K562 (cell line): ENCODE results near the gene MMEL1. TPM values are rescaled to one million over a fixed set of nuclear protein-coding genes. Genes with fewer than 3 reads are reported as not detected.
A peak's percentile ranks its signal among the peaks of the same experiment; 100 is the strongest.

Source experiments
- CBX3 ChIP-seq, 2 experiments: IDR thresholded peaks; 1 replicate in 1 of 2; 2 replicates in 1 of 2; pipeline ENCODE4 v1.6.1; 2012; ENCODE audit warnings: inconsistent platforms in 2 of 2, low read length in 2 of 2, borderline replicate concordance in 1 of 2, control low read depth in 1 of 2
- CTBP1 ChIP-seq: fragments of 450-650 bp; IDR thresholded peaks from 2 replicates; pipeline ENCODE4 v1.6.1; 2016; ENCODE audit warnings: borderline replicate concordance
- ETV6 ChIP-seq, 3 experiments: fragments of 150-350 bp in 1 of 3; sonication (generic) in 1 of 3; formaldehyde crosslinking in 1 of 3; IDR thresholded peaks; 2 replicates each; pipeline versions ENCODE4 v1.6.1 to v1.8.0; 2014 to 2022; ENCODE audit warnings: borderline replicate concordance in 2 of 3, low read depth in 2 of 3, antibody characterized with exemption in 1 of 3, low read length in 1 of 3, mild to moderate bottlenecking in 1 of 3, missing genetic modification reagents in 1 of 3
- FOXJ3 ChIP-seq: sonication (generic); formaldehyde crosslinking; IDR thresholded peaks from 2 replicates; pipeline ENCODE4 v1.4.0; 2020; ENCODE audit warnings: mild to moderate bottlenecking, missing genetic modification reagents
- HMGXB4 ChIP-seq: sonication (generic); formaldehyde crosslinking; IDR thresholded peaks from 2 replicates; pipeline ENCODE4 v1.8.1; 2023; ENCODE audit warnings: mild to moderate bottlenecking, missing genetic modification reagents
- NCOA1 ChIP-seq: fragments of 450-650 bp; IDR thresholded peaks from 2 replicates; pipeline ENCODE4 v1.6.1; 2016; ENCODE audit warnings: low read depth
- PBX2 ChIP-seq, 2 experiments: IDR thresholded peaks in 1 of 2; conservative IDR thresholded peaks in 1 of 2; 2 replicates each; pipeline ENCODE4 v1.6.1; 2016; ENCODE audit warnings: low read depth in 2 of 2, mild to moderate bottlenecking in 1 of 2, missing compliant biosample characterization in 1 of 2, missing genetic modification characterization in 1 of 2, moderate library complexity in 1 of 2
- PRMT5 ChIP-seq: sonication (generic); formaldehyde crosslinking; IDR thresholded peaks from 2 replicates; pipeline ENCODE4 v1.5.0; 2020; ENCODE audit warnings: missing genetic modification reagents
- SPI1 ChIP-seq: IDR thresholded peaks from 2 replicates; pipeline ENCODE4 v1.6.1; 2011; ENCODE audit warnings: low read depth, low read length, control low read depth, borderline replicate concordance
- TFE3 ChIP-seq: fragments of 450-650 bp; formaldehyde crosslinking; IDR thresholded peaks from 2 replicates; pipeline ENCODE4 v1.4.0; 2020; ENCODE audit warnings: mild to moderate bottlenecking, mixed read lengths
- ZNF668 ChIP-seq: fragments of 250-450 bp; sonication (Bioruptor Pico); IDR thresholded peaks from 2 replicates; pipeline ENCODE4 v1.8.0; 2022; ENCODE audit warnings: mild to moderate bottlenecking, inconsistent platforms
- ZNF707 ChIP-seq: fragments of 250-450 bp; sonication (Bioruptor Pico); conservative IDR thresholded peaks from 2 replicates; pipeline ENCODE4 v1.8.0; 2022; ENCODE audit warnings: inconsistent platforms, mild to moderate bottlenecking, moderate library complexity
- polyA plus RNA-seq, 8 experiments: library from polyadenylated mRNA; depleted of rRNA in 4 of 8; stranded (reverse) in 5 of 8; unstranded in 3 of 8; fragments of >200 nt; fragmentation: Nextera tagmentation in 2 of 8; fragmentation: Illumina TruSeq in 1 of 8; extraction: Ambion mirVana in 2 of 8; extraction: Trizol in 1 of 8; gene quantifications; 2 replicates each; pipeline versions ENCODE4 v1.2.1 to v1.2.3, GENCODE V29; 2011 to 2014; ENCODE audit warnings: inconsistent platforms in 1 of 8, missing spikeins in 1 of 8
- total RNA-seq, 7 experiments: library from RNA; depleted of rRNA in 6 of 7; stranded (reverse); fragments of >200 nt in 6 of 7; fragmentation: Illumina TruSeq in 2 of 7; extraction: Trizol in 2 of 7; gene quantifications; 2 replicates each; pipeline versions ENCODE4 v1.2.1 to v1.2.3, GENCODE V29; 2011 to 2021; ENCODE audit warnings: low replicate concordance in 1 of 7
- TF ChIP-seq, protein P1 (sequence below): fragments of 450-650 bp; IDR thresholded peaks from 2 replicates; pipeline ENCODE4 v1.6.1; 2014; ENCODE audit warnings: low read depth, mild to moderate bottlenecking, moderate library complexity, borderline replicate concordance
- TF ChIP-seq, protein P2 (sequence below): fragments of 450-650 bp; IDR thresholded peaks from 2 replicates; pipeline ENCODE4 v1.6.1; 2017; ENCODE audit warnings: mild to moderate bottlenecking, moderate library complexity
- TF ChIP-seq, protein P3 (sequence below): sonication (generic); formaldehyde crosslinking; IDR thresholded peaks from 2 replicates; pipeline ENCODE4 v1.8.1; 2022; ENCODE audit warnings: missing genetic modification reagents

The MMEL1 gene
- total and polyA plus RNA-seq, 9 of the 15 experiments (the other 6 are each of a cell fraction or from before 2014, with no cell fraction given), result not detected

DNA sequence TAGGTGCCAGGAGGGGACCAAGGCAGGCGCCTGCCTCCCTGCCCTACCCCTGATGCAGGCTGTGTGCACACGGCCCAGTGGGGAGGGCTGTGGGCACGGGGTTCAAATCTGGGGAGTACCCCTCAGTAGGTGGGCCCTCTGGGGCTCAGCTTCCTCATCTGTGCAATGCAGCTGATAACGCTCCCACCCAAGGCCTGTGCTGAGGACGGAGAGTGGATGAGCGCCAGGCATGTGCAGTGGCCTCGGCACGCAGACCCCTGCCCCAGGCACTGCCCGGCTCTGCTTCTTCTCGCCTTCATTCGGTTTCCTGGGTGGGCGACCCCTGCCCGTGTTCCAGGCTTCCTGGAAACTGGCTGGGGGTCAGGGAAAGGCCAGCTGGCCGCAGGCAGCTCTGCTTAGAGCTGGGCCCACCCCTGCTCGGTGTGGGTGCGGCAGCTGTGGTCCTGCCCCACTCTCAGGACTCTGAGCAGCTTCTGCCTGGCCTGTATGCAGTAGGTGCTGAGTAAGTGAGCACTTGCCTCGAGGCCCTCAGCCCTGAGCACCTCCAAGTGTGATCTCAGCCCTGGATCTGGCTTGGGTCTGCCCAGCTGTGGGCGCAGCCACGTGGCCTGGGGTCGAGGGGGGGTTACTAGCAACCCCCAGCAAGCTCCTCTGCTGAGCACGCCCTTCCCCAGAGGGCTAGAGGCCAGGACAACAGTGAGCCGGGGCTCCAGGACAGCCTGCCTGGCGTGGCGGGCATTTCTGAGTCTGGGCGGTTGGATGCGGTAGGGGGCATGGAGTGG lies 88.5 kb downstream of the MMEL1 start (continued):
- TF ChIP-seq, protein P1, sequence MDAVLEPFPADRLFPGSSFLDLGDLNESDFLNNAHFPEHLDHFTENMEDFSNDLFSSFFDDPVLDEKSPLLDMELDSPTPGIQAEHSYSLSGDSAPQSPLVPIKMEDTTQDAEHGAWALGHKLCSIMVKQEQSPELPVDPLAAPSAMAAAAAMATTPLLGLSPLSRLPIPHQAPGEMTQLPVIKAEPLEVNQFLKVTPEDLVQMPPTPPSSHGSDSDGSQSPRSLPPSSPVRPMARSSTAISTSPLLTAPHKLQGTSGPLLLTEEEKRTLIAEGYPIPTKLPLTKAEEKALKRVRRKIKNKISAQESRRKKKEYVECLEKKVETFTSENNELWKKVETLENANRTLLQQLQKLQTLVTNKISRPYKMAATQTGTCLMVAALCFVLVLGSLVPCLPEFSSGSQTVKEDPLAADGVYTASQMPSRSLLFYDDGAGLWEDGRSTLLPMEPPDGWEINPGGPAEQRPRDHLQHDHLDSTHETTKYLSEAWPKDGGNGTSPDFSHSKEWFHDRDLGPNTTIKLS, result no peak
- TF ChIP-seq HMGXB4, result no peak
- TF ChIP-seq, protein P2, sequence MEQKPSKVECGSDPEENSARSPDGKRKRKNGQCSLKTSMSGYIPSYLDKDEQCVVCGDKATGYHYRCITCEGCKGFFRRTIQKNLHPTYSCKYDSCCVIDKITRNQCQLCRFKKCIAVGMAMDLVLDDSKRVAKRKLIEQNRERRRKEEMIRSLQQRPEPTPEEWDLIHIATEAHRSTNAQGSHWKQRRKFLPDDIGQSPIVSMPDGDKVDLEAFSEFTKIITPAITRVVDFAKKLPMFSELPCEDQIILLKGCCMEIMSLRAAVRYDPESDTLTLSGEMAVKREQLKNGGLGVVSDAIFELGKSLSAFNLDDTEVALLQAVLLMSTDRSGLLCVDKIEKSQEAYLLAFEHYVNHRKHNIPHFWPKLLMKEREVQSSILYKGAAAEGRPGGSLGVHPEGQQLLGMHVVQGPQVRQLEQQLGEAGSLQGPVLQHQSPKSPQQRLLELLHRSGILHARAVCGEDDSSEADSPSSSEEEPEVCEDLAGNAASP, result no peak
- 0 out of 3 replicates have a peak, but pooled peaks of 1 of the 2 experiments have one; percentile 2 for TF ChIP-seq CBX3 (IDR thresholded peaks at IDR 0.05; ENCODE audit: borderline replicate concordance in 1 of 2, low read length in 2 of 2)
- TF ChIP-seq ZNF668 (CRISPR knock-in tag), result no peak
- TF ChIP-seq, protein P3, sequence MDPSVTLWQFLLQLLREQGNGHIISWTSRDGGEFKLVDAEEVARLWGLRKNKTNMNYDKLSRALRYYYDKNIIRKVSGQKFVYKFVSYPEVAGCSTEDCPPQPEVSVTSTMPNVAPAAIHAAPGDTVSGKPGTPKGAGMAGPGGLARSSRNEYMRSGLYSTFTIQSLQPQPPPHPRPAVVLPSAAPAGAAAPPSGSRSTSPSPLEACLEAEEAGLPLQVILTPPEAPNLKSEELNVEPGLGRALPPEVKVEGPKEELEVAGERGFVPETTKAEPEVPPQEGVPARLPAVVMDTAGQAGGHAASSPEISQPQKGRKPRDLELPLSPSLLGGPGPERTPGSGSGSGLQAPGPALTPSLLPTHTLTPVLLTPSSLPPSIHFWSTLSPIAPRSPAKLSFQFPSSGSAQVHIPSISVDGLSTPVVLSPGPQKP (CRISPR knock-in tag), result no peak
- 0 out of 2 replicates have a peak, but pooled peaks have one; percentile 3 for TF ChIP-seq CTBP1
- TF ChIP-seq SPI1, result no peak
- TF ChIP-seq TFE3 (CRISPR knock-in tag), result no peak
- no peak for TF ChIP-seq ETV6 (IDR thresholded peaks at IDR 0.05; ENCODE audit: borderline replicate concordance in 1 of 2, low read depth in 2 of 2, low read length in 1 of 2)
- TF ChIP-seq ETV6 (CRISPR knock-in tag; IDR thresholded peaks at IDR 0.05; ENCODE audit: borderline replicate concordance), result no peak
- TF ChIP-seq NCOA1, result no peak
- TF ChIP-seq PRMT5, result no peak
- TF ChIP-seq FOXJ3 (CRISPR knock-in tag), result no peak
- TF ChIP-seq PBX2 (CRISPR knock-in tag; IDR thresholded peaks at IDR 0.05; ENCODE audit: low read depth), result no peak
- TF ChIP-seq PBX2 (tag; conservative IDR thresholded peaks at IDR 0.05; ENCODE audit: low read depth), result no peak
- no peak for TF ChIP-seq ZNF707 (CRISPR knock-in tag)
